HG02610 (cell line): ENCODE data around the gene ABCA4.
"Not testable (repeated sequence)": the region's sequence is repeated elsewhere in the genome, so short reads cannot be mapped to it uniquely, and the experiment has no call there.

Experiments
- ATAC-seq: cut with Tn5 transposase; IDR thresholded peaks from one replicate; pipeline ENCODE4 v1.9.1; 2021; ENCODE audit warnings: mild to moderate bottlenecking, moderate library complexity; ENCODE audit not compliant: unreplicated experiment

ABCA4 gene

GRCh38 chr1:94011709-94012595 lies 109.0 kb downstream of the ABCA4 start:
- ATAC-seq = no peak

GRCh38 chr1:94011129-94011528 lies 109.8 kb downstream of the ABCA4 start:
- no peak for ATAC-seq

GRCh38 chr1:94009304-94009703 lies 111.6 kb downstream of the ABCA4 start:
- ATAC-seq = no peak

- ATAC-seq = no peak
Measured at GRCh38 chr1:94006604-94007003, 114.3 kb downstream of the ABCA4 start.

- ATAC-seq = no peak
Measured at GRCh38 chr1:94004924-94005323, 116.0 kb downstream of the ABCA4 start.

- ATAC-seq = no peak
Measured at GRCh38 chr1:94002046-94002787, 118.7 kb downstream of the ABCA4 start.

- ATAC-seq = no peak
Measured at GRCh38 chr1:94001397-94002045, 119.4 kb downstream of the ABCA4 start.

- no peak for ATAC-seq
Measured at GRCh38 chr1:94000510-94001282, 120.3 kb downstream of the ABCA4 start.

GRCh38 chr1:93999840-94000415 lies 121.0 kb downstream of the ABCA4 start:
- no peak for ATAC-seq

GRCh38 chr1:93998532-93998931 lies 122.4 kb downstream of the ABCA4 start:
- not testable (repeated sequence) for ATAC-seq

GRCh38 chr1:93997756-93998155 lies 123.2 kb downstream of the ABCA4 start:
- ATAC-seq = no peak

- no peak for ATAC-seq
Measured at GRCh38 chr1:93995837-93996536, 125.0 kb downstream of the ABCA4 start.

GRCh38 chr1:93993731-93994130 lies 127.2 kb downstream of the ABCA4 start:
- ATAC-seq = no peak

GRCh38 chr1:93992954-93993353 lies 128.0 kb downstream of the ABCA4 start:
- ATAC-seq = no peak

GRCh38 chr1:93992190-93992589 lies 128.8 kb downstream of the ABCA4 start:
- ATAC-seq = no peak

- no peak for ATAC-seq
Measured at GRCh38 chr1:93991271-93991670, 129.7 kb downstream of the ABCA4 start.

- ATAC-seq = not testable (repeated sequence)
Measured at GRCh38 chr1:93990477-93990876, 130.5 kb downstream of the ABCA4 start.

- no peak for ATAC-seq
Measured at GRCh38 chr1:93990010-93990409, 130.9 kb downstream of the ABCA4 start.

GRCh38 chr1:93989601-93990000 lies 131.3 kb downstream of the ABCA4 start:
- no peak for ATAC-seq
